HG03175 (cell line): ENCODE results near the gene VSTM2L.
"Not testable (repeated sequence)": the region's sequence is repeated elsewhere in the genome, so short reads cannot be mapped to it uniquely, and the experiment has no call there.

ENCODE experiments used
- ATAC-seq: cut with Tn5 transposase; IDR thresholded peaks from one replicate; pipeline ENCODE4 v1.9.1; 2021; ENCODE audit warnings: mild to moderate bottlenecking, moderate library complexity; ENCODE audit not compliant: unreplicated experiment

VSTM2L gene

DNA sequence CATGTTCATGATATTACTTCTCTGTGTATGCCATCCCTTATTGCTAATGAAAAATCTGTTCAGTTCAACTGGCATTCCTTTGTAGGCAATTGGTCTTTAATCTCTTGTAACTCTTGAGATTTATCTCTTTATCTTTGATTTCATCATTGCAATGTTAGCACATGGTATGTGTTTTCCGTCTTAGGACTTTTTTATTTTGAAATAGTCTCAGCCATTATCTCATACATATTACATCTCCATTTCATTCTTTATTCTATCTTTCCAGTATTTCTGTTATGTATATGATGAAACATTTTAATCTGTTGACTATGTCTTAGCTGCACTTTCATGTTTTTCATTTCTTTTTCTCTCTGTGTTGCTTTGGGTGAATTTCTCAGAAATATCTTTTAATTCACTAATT, 58.1 kb downstream of the VSTM2L start:
- no peak for ATAC-seq

DNA sequence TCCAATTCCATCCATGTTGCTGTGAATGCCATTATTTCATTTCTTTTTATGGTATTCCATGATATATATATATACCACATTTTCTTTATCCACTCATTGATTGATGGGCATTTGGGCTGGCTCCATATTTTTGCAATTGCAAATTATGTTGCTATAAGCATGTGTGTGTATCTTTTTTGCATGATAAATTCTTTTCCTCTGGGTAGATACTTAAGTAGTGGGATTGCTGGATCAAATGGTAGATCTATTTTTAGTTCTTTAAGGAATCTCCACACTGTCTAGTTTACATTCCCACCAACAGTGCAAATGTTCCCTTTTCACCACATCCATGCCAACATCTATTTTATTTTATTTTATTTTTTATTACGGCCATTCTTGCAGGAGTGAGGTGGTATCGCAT, 60.6 kb downstream of the VSTM2L start:
- ATAC-seq = not testable (repeated sequence)

DNA sequence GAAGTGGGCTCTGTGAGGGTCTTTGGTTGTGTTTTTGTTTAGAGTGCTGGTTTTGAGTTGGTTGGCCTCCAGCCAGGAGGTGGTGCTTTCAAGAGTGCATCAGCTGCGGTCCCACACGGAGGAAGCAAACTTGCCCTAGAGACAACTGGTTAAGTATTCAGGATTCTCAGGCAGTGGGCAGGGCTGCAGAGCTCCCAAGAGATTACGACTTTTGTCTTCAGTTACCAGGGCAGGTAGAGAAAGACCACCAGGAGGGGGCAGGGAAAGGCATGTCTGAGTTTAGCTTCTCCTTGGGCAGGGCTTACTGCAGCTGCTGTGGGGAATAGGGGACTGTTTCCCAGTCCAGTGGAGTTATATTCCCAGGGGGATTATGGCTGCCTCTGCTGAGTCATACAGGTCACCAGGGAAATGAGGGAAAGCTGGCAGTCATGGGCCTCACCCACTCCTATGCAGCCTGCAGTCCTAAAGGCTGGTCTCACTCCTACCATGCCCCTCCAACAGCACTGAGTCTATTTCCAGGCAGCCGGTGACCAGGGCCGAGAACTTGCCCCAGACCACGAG, 66.0 kb downstream of the VSTM2L start:
- no peak for ATAC-seq

DNA sequence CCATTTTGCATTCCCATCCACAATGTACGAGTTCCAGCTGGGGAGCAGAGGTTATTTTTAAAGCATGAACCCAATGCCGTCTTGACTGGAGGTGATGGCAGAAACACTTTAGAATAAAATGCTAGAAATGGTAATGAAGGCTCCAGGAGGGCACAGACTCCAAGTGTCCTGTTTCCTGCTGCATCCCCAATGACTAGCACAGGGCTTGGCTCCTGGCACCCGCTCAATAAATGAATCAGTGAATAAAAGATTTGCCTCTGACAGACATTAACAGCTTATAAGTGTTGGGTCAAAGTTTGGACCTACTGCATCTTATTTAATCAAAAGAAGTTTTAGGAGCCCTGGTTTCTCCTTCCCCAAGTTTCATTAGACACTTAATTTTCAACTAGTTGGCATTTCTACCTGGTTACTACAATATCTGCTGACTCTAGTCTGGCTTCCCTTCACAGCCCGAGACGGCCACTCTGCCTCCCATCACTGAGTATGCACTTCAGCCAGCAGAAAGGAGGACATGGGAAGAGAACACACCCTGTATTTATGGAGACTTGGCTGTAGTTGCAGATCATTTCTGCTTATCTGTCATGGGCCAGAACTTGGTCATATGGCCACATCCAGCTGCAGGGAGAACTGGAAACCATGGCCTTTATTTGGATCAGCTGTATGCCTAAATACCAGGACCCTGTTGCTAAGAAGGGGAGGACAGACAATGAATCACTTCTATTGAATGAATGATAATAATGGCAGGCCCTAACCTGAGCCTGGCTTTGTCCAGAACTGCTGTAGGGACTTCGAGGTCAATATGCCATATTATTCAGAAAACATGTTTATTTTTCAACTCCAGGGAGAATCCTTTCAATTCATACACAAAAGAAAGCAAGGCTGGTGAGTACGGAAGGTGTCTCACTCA, 67.3 kb downstream of the VSTM2L start:
- ATAC-seq = no peak

DNA sequence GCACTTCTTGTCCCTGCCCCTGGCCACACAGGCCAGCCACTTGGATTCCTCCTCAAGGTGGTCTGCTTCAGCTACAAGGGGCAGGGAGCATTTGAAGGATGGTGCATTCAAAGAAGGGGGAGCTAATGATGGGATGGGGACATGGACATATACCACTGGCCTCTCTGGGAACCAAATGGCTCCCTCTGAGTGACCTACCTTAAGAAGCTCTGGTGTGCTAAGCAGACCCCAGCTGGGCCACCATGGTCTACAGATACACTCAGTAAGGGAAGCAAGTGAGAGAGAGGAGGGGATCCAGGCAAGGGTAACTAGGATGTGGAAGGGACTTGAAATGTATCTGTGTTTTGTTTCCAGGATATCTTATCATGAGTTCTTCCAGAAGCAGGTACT, 67.9 kb downstream of the VSTM2L start:
- no peak for ATAC-seq

DNA sequence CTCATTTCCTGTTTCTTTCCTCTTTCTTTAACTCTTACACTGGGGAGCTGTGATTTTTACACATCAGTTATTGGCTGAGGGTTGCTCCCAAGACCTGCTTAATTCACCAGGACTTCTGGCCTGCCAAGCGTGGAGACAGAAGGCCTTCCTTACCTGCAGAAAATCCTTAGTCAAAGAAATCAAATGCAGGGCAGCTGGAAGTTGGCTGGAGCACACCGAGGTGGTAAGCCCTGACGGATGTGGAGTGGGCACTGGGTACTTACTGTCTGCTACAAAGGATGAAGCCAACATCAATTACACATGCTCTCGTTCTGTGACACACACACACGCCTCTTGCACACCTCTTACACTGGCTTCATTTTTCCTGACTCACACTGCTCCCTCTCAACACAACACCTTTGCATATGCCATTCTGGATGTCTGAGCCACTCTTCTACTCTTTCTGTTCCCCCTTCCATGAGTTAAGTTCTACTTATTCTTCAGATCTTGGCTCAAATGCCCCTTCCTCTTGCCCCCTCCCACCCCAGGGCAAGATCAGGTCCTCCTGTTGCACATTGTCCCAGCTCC, 68.7 kb downstream of the VSTM2L start:
- ATAC-seq = no peak

DNA sequence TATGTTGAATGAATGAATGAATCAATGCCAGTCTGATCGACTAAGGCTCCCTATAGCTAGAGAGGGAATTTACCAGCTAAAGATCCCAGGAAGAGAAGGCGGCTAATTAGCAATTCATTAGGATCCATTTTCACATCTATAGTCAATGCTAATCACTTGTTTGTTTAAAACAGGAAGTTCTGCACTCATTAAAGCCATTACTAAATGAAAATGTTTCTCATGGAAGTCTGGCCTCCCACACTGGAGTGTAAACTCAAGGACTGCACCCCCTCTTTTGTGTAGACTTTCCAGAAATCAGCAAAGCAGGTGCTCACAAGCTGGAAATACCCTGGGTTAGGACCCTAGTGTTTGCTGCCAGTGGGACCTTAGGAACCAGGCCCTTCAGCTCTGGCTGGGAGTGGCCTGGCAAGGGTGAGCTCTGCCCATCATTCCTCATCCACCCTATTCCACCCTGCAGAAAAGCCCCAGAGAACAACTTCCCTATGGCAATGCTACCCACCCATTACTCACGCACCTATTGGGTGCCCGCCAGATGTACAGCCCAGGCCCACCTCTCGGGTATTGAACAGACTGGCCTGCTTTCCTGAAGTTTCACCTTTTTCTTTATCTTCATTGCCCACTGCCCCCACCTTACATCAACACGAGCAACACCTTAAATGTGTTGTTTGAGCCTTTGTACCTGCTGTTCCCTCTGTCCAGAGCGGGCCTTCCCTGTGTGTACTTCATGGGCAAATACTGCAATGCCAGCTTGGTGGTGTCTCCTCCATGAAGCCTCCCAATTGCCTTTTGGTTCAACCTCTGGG, 69.5 kb downstream of the VSTM2L start:
- ATAC-seq = no peak

DNA sequence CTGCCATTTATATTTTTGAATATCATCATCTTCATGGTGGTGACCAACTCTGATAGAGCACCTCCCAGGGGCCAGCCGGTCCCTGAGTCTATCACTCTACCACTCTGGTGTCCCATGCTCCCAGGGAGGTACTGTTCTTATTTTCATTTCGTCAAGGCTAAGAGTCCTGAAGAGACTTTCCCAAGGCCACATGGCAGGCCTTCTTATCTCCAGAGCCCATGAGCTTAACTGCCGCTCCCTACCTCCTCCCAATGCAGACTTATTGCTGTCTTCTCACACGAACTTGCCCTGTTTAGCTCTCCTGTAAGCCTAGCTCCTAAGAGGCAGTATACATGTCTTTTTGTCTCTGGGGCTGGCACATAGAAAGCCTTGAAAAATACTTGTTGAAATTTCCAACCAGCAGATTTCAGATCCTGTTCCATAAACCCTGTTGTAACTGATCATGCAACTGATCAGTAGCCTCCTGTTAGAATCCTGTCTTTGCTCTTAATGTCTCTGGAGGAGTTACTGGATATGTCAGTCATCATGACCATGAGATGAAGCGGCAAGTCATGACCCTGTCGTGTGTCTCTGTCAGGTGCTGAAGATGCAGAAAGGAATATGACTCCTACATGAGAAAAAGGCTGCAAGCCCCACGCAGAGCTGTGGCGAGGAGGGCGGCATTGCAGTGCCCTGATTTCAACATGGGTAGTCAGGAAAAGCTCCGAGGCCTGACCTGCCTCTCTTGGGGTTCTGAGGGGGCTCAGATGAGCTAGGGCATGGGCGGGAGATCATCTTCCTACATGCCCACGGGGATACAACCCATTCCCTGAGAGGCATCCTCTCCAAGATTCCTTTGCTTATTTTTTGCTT, 70.4 kb downstream of the VSTM2L start:
- no peak for ATAC-seq

DNA sequence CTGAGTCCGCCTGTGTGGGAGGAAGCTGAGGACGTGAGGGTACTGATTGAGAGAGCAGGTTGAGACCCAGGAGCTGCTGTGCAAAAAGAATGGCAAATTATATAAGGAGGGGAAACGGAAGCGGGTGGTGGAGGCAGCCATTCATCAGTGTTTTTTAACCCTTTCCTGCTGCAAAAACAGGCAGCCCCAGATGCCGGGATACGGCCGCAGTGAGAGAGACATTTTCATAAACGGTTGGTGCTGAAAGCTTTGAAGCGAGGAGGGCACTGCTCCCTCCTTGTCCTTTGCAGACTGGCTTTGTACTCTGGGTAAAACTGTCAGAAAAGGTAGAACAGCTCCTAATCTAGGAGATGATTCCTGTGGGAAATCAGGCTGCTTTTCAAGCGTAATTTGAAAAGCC, 74.0 kb downstream of the VSTM2L start:
- ATAC-seq = no peak

DNA sequence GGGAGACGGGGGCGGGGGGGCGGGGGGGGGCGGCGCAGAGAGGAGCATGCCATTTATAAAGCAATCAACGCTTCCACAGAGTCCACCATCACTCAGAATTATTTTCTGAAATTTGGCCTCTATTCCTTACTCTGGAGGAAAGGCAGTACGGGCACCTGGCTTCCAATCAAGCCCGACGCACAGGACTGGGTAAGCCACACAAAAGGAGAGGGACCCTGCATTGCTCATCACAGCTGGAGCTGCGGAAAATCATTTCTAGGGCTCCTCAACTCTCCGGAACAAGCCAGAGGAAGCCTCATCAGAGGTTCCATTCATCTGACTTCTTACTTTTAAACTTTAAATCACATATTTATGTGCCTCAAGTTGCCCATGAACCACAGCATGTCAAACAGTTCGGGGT, 74.4 kb downstream of the VSTM2L start:
- ATAC-seq = no peak

DNA sequence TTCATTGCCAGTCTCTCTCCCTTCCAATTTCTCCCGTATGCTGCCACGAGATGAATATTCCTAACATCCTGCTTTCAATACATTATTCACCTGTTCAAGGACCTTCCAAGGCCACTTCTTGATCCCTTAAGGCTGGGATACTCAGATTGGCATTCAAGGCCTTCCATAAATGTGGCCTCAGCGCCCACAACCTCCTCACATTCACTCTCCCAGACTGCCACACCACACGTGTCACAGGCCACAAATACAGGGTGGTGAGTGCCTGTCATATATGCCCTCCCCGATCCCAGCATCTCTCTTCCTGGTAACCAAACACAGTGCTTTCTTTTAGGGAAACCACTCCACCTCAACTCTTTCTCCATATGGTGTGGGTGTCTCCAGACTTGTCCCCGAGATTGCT, 74.9 kb downstream of the VSTM2L start:
- ATAC-seq = no peak

DNA sequence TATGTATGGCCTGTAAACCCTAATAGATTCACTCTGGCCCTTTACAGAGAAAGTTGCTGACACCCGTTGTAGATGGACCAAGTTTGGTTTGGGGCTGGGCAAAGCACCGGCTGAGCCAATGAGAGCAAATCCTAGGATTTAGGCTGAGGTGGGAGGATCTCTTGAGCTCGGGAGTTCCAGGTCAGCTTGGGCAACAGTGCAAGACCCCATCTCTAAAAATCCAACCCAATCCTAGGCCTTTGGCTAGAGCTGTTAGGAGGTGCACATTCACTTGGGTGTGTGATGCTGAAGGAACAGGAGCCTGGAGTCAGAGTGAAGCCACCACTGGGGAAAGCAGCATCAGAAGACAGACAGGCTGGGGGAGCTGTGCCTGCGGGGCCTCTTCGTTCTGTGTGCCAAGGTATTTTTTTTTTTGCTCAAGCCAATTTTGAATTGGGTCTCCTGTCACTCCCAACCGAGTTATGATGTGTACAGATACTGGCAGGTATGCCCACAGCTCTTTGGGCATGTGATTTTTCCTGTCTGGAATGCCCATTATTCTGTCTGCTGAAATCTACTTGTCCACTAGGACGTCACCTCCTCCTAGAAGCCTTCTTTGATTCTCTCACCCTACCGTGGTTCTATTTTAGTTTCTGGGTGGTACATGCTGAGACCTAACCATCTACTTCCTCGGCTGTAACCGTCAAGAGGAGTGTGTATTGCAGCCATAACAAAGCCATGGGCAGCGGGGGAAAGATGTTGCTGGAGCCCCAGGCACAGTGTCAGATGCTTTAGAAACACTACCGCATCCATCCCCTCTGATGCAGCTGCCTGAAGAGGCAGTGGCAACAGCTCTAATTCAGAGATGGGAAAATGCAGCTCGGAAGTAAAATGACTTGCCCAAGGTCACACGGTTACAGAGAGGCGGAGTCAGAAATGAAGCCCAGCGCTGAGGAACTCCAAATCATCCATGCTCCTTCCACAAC, 76.4 kb downstream of the VSTM2L start:
- ATAC-seq = no peak

DNA sequence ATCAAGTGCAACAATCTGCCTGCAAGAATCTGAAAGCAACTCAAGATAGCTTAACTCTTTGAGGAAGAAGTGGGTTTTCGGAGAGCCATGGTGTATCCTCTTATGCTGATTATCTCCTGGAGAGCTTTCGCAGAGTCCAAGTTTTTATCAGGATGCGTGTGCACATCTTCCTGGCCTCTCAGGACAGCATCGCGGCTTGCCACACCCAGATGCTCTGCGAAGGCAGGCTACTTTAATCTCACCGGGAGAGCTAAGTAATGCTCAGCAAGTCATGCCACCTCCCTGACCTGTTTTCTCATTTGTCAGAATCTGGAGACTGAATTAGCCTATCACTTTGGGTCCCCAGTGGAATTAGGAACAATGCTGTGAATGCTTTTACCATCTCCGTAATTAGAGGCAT, 77.5 kb downstream of the VSTM2L start:
- no peak for ATAC-seq

DNA sequence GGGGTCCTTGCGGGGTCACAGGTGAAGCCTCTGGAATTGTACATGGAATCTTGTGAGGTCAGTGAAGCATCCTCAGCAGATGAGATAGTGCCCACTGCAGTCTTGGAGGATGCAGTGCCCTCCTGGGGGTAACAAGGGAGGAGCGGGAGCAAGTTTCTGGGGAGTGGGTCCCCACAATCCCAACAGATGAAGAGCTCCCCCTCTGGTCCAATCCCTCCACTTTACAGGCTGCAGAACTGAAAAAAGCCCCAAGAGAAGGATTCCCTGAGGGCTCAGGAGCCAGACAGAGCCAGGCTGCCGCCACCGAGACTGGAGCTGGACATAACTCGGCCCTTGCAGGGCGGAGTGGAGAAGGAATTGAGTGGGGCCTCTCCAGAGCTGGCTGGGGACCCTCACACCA, 77.9 kb downstream of the VSTM2L start:
- ATAC-seq = no peak

DNA sequence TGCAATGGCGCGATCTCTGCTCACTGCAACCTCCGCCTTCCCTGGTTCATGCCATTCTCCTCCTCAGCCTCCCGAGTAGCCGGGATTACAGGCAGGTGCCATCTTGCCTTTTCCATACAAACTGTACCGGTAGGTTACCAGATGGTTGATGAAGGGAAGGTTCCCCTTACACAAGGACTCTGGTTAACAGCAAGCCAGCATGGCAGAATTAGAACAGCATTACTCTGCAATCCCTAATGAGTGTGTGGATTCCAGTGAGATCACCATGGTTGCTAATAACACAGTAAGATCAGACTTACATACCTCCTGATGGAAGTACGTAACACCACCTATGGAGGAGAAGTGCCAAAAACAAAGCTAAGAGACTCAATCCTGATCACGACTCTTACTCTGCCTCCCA, 78.6 kb downstream of the VSTM2L start:
- ATAC-seq = no peak

DNA sequence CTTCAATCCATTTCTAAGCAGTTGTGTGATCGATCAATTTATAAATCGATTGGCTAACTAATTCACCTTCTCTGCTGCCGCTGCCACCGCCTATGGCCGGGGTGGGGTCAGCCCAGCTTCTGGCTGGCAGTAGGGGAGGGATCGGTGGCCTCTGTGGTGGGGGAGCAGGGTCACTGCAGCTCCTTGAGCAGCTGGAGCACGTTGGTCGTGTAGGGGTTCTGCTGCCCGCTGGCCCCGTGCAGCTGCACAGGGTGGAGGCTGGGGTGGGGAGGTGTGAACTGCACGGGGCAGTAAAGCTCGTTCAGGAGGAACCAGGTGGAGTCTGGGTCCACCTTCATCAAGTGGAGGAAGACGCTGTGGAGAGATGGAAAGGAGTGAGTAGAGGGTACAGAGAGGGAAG, 80.4 kb downstream of the VSTM2L start:
- ATAC-seq = no peak

DNA sequence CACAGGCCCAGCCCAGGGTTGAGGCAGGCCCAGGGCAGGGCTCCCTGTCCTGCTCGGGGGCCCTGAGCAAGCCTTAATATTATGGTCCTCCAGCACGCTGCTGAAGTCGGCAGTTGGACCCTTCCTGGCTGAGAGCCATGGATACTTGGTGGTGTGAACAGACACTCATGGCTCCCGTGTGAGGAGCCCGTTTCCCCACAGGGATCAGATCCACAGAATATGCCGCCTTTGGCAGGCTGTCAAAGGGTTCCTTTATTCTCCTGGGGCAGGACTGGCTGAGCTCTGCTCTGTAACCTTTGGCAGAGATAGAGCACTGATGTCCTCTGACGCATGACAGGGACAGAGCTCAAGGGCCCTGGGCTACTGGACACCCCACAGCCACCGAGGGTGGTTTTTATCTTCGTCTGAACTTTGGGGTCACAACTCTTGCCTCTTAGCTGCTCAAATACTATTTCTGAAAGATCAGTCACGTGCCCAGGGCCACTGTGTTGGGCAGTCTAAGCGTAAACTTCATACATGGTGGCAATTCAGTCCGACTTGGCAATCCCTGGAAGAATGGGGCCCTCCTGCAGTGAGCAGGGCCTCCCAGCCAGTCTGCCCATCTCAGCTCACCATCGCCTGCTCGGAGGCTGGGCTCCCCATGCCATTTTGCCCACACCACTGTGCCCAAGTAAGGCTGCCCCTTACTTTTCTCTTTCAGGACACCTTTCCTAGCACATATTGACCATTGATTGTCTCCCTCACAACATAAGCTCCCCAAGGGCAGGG, 81.3 kb downstream of the VSTM2L start:
- no peak for ATAC-seq

DNA sequence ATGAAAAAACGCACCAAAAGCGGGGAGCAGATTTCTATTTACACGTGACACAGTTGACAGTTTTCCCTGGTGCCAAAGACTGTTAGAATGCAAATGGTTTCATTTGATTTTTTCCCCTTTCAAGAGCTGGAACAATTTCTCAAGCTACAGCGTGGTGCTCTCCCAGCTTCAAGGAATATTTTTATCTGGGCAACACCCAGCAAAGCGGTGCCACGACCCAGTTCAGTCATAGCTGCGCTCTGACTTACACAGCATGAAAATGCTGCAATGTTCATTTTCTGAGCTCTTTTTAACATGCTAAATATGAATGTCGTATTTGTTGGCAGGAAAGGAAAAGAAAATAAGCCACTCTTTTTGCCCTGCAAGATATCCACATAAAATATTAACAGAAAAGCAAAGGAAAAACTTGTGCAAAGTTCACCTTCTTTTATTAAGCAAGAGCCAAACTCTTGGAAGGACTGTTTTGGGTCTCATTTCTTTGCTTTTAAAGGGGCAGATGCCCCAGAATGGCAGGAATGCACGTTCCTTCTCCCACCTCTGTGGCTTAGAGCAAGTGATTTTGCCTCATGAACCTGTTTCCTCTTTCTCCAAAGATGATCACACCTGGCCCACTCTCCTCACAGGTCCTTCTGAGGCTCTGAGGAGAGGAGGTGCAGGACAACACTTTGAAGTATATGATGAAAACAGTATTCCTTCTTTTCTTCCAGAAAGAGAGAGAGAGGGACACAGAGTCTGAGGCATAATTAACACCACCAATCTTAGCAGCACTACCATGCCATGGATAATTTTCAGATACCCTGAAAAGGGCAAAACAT, 83.3 kb downstream of the VSTM2L start:
- ATAC-seq = no peak
